ENCODE results near the gene STIMATE. TPM values are rescaled to one million over a fixed set of nuclear protein-coding genes. Genes with fewer than 3 reads are reported as not detected.

STIMATE gene
- total RNA-seq, 4 donors from 2014 or later = 15.0 to 22.1 (median 18.7) TPM

- intact Hi-C loops (cut with DNase I) = no loop called here
- WGBS, 2 donors = 86 to 87% methylated on average over 6 of the region's 6 CpGs
- Histone ChIP-seq H3K27me3 (no peaks in the 10 kb centered on the region), H3K4me1 (no peaks in the 10 kb centered on the region), H3K4me3 (replicated peaks in 1 of 3) (no peak overlapping the region), H3K36me3 (no peaks in the 10 kb centered on the region), H3K27ac (no peak overlapping the region), H3K9me3 (no peaks in the 10 kb centered on the region)
- DNase-seq = no peak
- TF ChIP-seq CTCF (IDR thresholded peaks at IDR 0.05) (no peak), POLR2A (IDR thresholded peaks at IDR 0.05) (no peak)
These were observed 34.0 kb upstream of the STIMATE start for GRCh38 chr3:52931328-52931727.

DNA sequence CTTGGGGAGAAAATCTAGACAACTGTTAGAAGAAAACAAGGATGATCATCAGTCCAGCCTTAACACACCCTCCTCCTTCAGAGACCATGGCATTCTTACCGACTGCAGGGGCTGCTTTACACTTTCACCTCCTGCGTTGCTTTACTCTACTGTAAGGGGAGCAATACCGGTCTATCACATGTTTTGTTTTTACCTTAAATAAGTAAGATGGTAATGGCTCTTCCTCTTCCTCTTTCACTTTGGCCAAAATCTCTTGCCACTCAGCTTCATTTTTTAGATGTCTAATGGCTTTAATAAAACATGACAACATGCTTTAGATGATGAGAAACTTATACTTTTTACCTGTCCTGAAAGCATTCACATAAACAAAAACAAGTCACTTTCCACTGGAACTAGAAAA is 33.4 kb upstream of the STIMATE start:
- 85 to 93% methylated on average over 3 of the region's 3 CpGs for WGBS, 2 donors
- Histone ChIP-seq H3K4me1 (no peaks in the 10 kb centered on the region), H3K27ac (no peak overlapping the region), H3K4me3 (replicated peaks in 1 of 3) (no peak overlapping the region), H3K36me3 (no peaks in the 10 kb centered on the region), H3K27me3 (no peaks in the 10 kb centered on the region), H3K9me3 (no peaks in the 10 kb centered on the region)
- no peak for DNase-seq
- TF ChIP-seq CTCF (IDR thresholded peaks at IDR 0.05) (no peak), POLR2A (IDR thresholded peaks at IDR 0.05) (no peak)
- intact Hi-C loops (cut with DNase I) = no loop called here

DNA sequence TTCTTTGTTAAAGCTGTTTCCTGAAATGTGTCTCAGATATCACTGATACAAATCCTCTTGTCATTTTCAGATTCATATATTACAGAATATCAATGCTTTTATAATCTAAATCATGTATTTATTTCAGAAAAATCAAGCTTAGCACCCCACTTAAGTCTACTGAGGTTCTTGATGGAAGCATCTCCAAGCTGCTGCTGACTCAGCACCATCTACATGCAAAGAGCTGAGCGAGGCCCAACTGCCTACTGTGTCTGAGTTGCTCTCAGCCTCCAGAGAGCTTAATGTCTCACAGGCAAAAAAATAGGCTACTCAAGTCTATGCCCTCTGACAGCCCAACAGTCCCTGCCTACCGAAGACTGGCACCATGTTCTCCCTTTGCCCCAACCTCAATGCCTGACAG is 29.2 kb upstream of the STIMATE start:
- 81 to 95% methylated on average over 2 of the region's 2 CpGs for WGBS, 2 donors

DNA sequence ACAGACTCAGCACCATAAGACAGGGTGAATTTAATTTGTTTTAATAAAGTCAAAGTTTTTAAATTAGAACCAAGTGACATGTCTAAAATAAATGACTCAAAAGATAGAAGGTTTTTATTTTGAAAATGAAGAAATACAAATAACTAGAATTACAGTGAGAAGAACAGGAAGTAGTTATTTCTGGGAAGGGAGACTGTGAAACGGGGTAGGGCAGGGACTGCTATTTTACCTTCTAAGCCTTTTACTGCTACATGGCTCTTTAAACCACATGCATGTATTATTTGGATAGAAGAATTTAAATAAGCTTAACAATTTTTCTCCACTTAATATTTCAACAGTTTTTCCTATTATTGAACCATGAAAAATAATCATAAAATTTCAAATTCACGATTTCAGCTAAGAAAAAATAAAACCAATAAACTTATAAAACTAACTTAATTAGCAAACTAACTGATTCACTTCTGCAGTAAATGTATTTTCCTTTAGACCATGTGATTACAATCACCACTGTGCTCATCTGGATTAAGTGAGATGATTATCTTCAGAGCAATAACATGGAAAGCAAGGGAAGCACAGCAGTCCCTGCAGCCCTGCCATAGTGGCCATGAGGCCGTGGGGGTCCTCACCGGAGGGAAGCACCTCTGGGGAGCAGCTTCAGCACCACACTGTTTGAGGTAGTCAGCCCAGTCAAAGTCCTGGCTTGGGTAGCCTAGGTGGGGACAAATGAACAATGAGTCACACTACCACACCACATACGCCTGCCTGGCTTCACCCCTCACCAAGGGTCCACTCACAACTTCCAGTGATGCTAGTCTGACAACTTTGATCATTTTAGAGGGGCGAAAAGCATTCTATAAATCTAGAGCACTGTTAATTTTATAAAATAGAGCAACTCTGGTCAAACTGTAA is 28.3 kb upstream of the STIMATE start:
- intact Hi-C loops (cut with DNase I) = no loop called here
- Histone ChIP-seq H3K27ac (no peak overlapping the region), H3K36me3 (peaks cover 0 to 5% of the 10 kb centered on the region in 2 donors), H3K9me3 (no peaks in the 10 kb centered on the region), H3K4me3 (replicated peaks in 1 of 3) (no peak overlapping the region), H3K4me1 (no peaks in the 10 kb centered on the region), H3K27me3 (no peaks in the 10 kb centered on the region)
- TF ChIP-seq POLR2A (IDR thresholded peaks at IDR 0.05) = no peak
- no peak for TF ChIP-seq CTCF (IDR thresholded peaks at IDR 0.05)
- 76 to 87% methylated on average over 6 of the region's 6 CpGs for WGBS, 2 donors
- no peak for DNase-seq

More for the DNA sequence above, 29.2 kb upstream of the STIMATE start:
- no peak for TF ChIP-seq CTCF (IDR thresholded peaks at IDR 0.05)
- no peak for TF ChIP-seq POLR2A (IDR thresholded peaks at IDR 0.05)
- peaks cover 0 to 5% of the 10 kb centered on the region in 2 donors for H3K36me3 ChIP-seq
- no peaks in the 10 kb centered on the region for H3K9me3 ChIP-seq
- H3K4me1 ChIP-seq = no peaks in the 10 kb centered on the region
- no peak for DNase-seq
- intact Hi-C loops (cut with DNase I) = no loop called here
- no peaks in the 10 kb centered on the region for H3K27me3 ChIP-seq
- H3K27ac ChIP-seq = no peak overlapping the region
- H3K4me3 ChIP-seq (replicated peaks in 1 of 3) = no peak overlapping the region

DNA sequence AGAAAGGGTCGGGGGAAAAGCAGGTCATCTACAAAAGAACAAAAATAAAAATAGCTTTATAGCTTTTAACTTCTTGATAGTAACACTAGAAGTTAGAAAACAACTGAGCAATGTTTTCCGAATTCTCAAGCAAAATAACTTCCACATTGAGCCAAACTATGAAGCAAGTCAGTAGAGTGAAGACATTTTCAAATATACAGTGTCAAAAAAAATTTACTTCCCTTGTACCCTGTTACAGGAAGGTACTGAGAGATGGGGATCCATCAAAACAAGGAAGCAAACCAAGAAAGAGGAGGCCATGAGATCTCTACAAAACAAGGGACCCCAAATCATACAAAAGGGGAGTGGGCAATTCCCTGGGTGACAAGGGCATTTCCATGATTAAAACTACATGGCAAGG is 26.6 kb upstream of the STIMATE start:
- Histone ChIP-seq H3K4me3 (replicated peaks in 1 of 3) (no peak overlapping the region), H3K36me3 (peaks cover 0 to 16% of the 10 kb centered on the region in 2 donors), H3K4me1 (no peaks in the 10 kb centered on the region), H3K9me3 (no peaks in the 10 kb centered on the region), H3K27ac (no peak overlapping the region), H3K27me3 (no peaks in the 10 kb centered on the region)
- TF ChIP-seq CTCF (IDR thresholded peaks at IDR 0.05) = no peak
- no peak for TF ChIP-seq POLR2A (IDR thresholded peaks at IDR 0.05)
- WGBS, 2 donors = 86 to 90% methylated on average over 2 of the region's 2 CpGs
- no peak for DNase-seq
- intact Hi-C loops (cut with DNase I) = no loop called here
